K562 (cell line): ENCODE results near the gene CTCFL. TPM values are rescaled to one million over a fixed set of nuclear protein-coding genes. Genes with fewer than 3 reads are reported as not detected.
A peak's percentile ranks its signal among the peaks of the same experiment; 100 is the strongest.

Experiments
- ARID1B ChIP-seq: fragments of 450-650 bp; IDR thresholded peaks from 2 replicates; pipeline ENCODE4 v1.6.1; 2016; ENCODE audit warnings: antibody characterized with exemption, mild to moderate bottlenecking, inconsistent platforms
- BCL6 ChIP-seq: fragments of 250-450 bp; sonication (Bioruptor Pico); IDR thresholded peaks from 2 replicates; pipeline ENCODE4 v1.4.0; 2020
- CCAR2 ChIP-seq: fragments of 200-400 bp; formaldehyde crosslinking; IDR thresholded peaks from 2 replicates; pipeline ENCODE4 v1.6.1; 2017; ENCODE audit warnings: mild to moderate bottlenecking, low read depth, low read length
- GTF2E2 ChIP-seq: fragments of 200-800 bp; sonication (Bioruptor generic); IDR thresholded peaks from 2 replicates; pipeline ENCODE4 v1.6.1; 2016; ENCODE audit warnings: missing genetic modification characterization, missing compliant biosample characterization
- KDM1A ChIP-seq, 2 experiments: fragments of 450-650 bp; IDR thresholded peaks; 2 replicates each; pipeline ENCODE4 v1.6.1; 2016; ENCODE audit warnings: mild to moderate bottlenecking in 2 of 2
- MEF2A ChIP-seq: IDR thresholded peaks from 2 replicates; pipeline ENCODE4 v1.6.1; 2011; ENCODE audit warnings: low read depth, mild to moderate bottlenecking, low read length, moderate library complexity; ENCODE audit not compliant: control insufficient read depth
- NFIX ChIP-seq: fragments of 250-450 bp; sonication (Bioruptor Pico); IDR thresholded peaks from 2 replicates; pipeline ENCODE4 v1.4.0; 2020; ENCODE audit warnings: low read depth, mild to moderate bottlenecking, moderate library complexity
- NR2C1 ChIP-seq, 2 experiments: fragments of 450-650 bp; IDR thresholded peaks; 2 replicates each; pipeline ENCODE4 v1.6.1; 2017; ENCODE audit warnings: mild to moderate bottlenecking in 2 of 2, antibody characterized with exemption in 1 of 2, inconsistent platforms in 1 of 2, missing compliant biosample characterization in 1 of 2, missing genetic modification characterization in 1 of 2
- NR2F6 ChIP-seq: fragments of 450-650 bp; formaldehyde crosslinking; IDR thresholded peaks from 2 replicates; pipeline ENCODE4 v1.4.0; 2020; ENCODE audit warnings: mild to moderate bottlenecking
- RBM25 ChIP-seq: fragments of 200-400 bp; formaldehyde crosslinking; IDR thresholded peaks from 2 replicates; pipeline ENCODE4 v1.6.1; 2018; ENCODE audit warnings: low read length, low read depth, moderate library complexity; ENCODE audit not compliant: severe bottlenecking
- SIN3B ChIP-seq: fragments of 450-650 bp; IDR thresholded peaks from 2 replicates; pipeline ENCODE4 v1.6.1; 2017; ENCODE audit warnings: low read depth, mild to moderate bottlenecking, moderate library complexity
- SMAD3 ChIP-seq: fragments of 450-650 bp; formaldehyde crosslinking; conservative IDR thresholded peaks from 2 replicates; pipeline ENCODE4 v1.4.0; 2020; ENCODE audit warnings: mild to moderate bottlenecking
- ZFP36 ChIP-seq: fragments of 150-350 bp; IDR thresholded peaks from 2 replicates; pipeline ENCODE4 v1.6.1; 2018; ENCODE audit warnings: low read length, low read depth; ENCODE audit not compliant: partially characterized antibody
- ZNF140 ChIP-seq: fragments of 250-450 bp; sonication (Bioruptor Pico); IDR thresholded peaks from 2 replicates; pipeline ENCODE4 v1.8.0; 2021; ENCODE audit warnings: moderate library complexity, mild to moderate bottlenecking, inconsistent platforms
- ZNF384 ChIP-seq: IDR thresholded peaks from 2 replicates; pipeline ENCODE4 v1.6.1; 2012; ENCODE audit warnings: low read depth, low read length, improper control_type of control experiment
- ZNF41 ChIP-seq: fragments of 250-450 bp; sonication (Bioruptor Pico); conservative IDR thresholded peaks from 2 replicates; pipeline ENCODE4 v1.4.0; 2020; ENCODE audit warnings: mild to moderate bottlenecking
- ZNF431 ChIP-seq: sonication (generic); formaldehyde crosslinking; IDR thresholded peaks from 2 replicates; pipeline ENCODE4 v1.8.0; 2022; ENCODE audit warnings: mild to moderate bottlenecking, missing genetic modification reagents
- ZNF551 ChIP-seq: fragments of 250-450 bp; sonication (Bioruptor Pico); IDR thresholded peaks from 2 replicates; pipeline ENCODE4 v1.5.0; 2021; ENCODE audit warnings: mild to moderate bottlenecking, moderate library complexity
- polyA plus RNA-seq, 8 experiments: library from polyadenylated mRNA; depleted of rRNA in 4 of 8; stranded (reverse) in 5 of 8; unstranded in 3 of 8; fragments of >200 nt; fragmentation: Nextera tagmentation in 2 of 8; fragmentation: Illumina TruSeq in 1 of 8; extraction: Ambion mirVana in 2 of 8; extraction: Trizol in 1 of 8; gene quantifications; 2 replicates each; pipeline versions ENCODE4 v1.2.1 to v1.2.3, GENCODE V29; 2011 to 2014; ENCODE audit warnings: inconsistent platforms in 1 of 8, missing spikeins in 1 of 8
- total RNA-seq, 7 experiments: library from RNA; depleted of rRNA in 6 of 7; stranded (reverse); fragments of >200 nt in 6 of 7; fragmentation: Illumina TruSeq in 2 of 7; extraction: Trizol in 2 of 7; gene quantifications; 2 replicates each; pipeline versions ENCODE4 v1.2.1 to v1.2.3, GENCODE V29; 2011 to 2021; ENCODE audit warnings: low replicate concordance in 1 of 7
- TF ChIP-seq, protein P1 (sequence below): IDR thresholded peaks from 3 replicates; pipeline ENCODE4 v1.6.1; 2011; ENCODE audit warnings: borderline replicate concordance, mild to moderate bottlenecking, moderate library complexity; ENCODE audit not compliant: insufficient read length; ENCODE audit errors: extremely low read depth
- TF ChIP-seq, protein P2 (sequence below): fragments of 450-650 bp; formaldehyde crosslinking; IDR thresholded peaks from 2 replicates; pipeline ENCODE4 v1.4.0; 2020; ENCODE audit warnings: mild to moderate bottlenecking, moderate library complexity

CTCFL gene
- total and polyA plus RNA-seq, 9 of the 15 experiments (the other 6 are each of a cell fraction or from before 2014, with no cell fraction given) = 42.4 to 188 (median 111) TPM

DNA sequence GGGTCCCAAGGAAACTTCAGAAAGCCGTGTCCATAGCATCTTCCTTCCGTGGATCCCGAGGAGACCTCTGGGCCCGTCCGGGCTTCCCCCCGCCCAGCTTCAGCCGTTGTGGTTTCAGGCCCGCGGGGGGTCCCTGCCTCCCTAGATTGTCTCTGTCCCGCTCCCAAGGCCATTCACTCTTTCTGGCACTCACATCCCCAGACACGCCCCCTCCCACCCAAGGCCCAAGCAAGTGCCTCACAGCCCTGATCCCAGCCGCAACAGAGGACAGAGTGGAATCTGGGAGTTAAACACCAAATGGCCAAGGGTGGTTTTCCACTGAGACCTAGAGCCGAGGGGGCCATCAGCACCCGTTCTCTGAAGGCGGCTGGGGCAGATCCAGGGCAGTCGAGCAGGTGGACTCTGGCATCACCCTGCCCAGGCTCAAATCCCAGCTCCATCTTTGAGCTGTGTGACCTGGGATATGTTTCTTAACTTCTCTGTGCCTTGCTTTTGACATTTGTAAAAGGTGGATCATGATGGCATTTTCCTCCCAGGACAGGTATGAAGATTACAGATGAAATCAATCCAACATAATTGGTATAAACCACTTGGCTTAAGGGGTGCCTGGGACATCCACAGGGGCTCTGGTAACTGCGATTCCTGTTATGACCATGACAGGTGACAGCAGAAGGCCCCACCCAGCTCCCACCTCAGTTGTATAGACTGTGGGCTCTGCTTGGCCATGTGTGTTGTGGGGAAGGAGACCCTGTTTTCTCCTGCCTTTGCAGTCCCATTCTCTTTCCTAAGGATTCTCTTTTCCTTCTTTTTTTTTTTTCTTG lies 48.1 kb downstream of the CTCFL start (continued):
- TF ChIP-seq, protein P1, sequence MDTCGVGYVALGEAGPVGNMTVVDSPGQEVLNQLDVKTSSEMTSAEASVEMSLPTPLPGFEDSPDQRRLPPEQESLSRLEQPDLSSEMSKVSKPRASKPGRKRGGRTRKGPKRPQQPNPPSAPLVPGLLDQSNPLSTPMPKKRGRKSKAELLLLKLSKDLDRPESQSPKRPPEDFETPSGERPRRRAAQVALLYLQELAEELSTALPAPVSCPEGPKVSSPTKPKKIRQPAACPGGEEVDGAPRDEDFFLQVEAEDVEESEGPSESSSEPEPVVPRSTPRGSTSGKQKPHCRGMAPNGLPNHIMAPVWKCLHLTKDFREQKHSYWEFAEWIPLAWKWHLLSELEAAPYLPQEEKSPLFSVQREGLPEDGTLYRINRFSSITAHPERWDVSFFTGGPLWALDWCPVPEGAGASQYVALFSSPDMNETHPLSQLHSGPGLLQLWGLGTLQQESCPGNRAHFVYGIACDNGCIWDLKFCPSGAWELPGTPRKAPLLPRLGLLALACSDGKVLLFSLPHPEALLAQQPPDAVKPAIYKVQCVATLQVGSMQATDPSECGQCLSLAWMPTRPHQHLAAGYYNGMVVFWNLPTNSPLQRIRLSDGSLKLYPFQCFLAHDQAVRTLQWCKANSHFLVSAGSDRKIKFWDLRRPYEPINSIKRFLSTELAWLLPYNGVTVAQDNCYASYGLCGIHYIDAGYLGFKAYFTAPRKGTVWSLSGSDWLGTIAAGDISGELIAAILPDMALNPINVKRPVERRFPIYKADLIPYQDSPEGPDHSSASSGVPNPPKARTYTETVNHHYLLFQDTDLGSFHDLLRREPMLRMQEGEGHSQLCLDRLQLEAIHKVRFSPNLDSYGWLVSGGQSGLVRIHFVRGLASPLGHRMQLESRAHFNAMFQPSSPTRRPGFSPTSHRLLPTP = no peak
- peak; percentile 64 for TF ChIP-seq ZFP36
- no peak for TF ChIP-seq BCL6 (CRISPR knock-in tag)
- no peak for TF ChIP-seq ZNF140 (CRISPR knock-in tag)
- TF ChIP-seq MEF2A = no peak
- no peak for TF ChIP-seq NR2F6 (CRISPR knock-in tag)
- TF ChIP-seq ZNF384 = no peak
- TF ChIP-seq KDM1A (IDR thresholded peaks at IDR 0.05) = peak; percentile 42 to 50; a peak in 2 of 4 replicates
- TF ChIP-seq NFIX (CRISPR knock-in tag) = no peak
- TF ChIP-seq SIN3B = no peak
- TF ChIP-seq CCAR2 = no peak
- no peak for TF ChIP-seq ZNF41 (CRISPR knock-in tag)
- TF ChIP-seq, protein P2, sequence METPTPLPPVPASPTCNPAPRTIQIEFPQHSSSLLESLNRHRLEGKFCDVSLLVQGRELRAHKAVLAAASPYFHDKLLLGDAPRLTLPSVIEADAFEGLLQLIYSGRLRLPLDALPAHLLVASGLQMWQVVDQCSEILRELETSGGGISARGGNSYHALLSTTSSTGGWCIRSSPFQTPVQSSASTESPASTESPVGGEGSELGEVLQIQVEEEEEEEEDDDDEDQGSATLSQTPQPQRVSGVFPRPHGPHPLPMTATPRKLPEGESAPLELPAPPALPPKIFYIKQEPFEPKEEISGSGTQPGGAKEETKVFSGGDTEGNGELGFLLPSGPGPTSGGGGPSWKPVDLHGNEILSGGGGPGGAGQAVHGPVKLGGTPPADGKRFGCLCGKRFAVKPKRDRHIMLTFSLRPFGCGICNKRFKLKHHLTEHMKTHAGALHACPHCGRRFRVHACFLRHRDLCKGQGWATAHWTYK (CRISPR knock-in tag) = no peak
- no peak for TF ChIP-seq ZNF551
- no peak for TF ChIP-seq ARID1B
- no peak for TF ChIP-seq GTF2E2 (tag)
- TF ChIP-seq ZNF431 (CRISPR knock-in tag) = no peak
- TF ChIP-seq NR2C1 (IDR thresholded peaks at IDR 0.05) = no peak
- TF ChIP-seq NR2C1 (tag; IDR thresholded peaks at IDR 0.05) = no peak
- TF ChIP-seq SMAD3 = no peak
- TF ChIP-seq RBM25 = peak; percentile 79
